GM12878 (cell line): ENCODE measurements around the gene LDLRAD3. TPM values are rescaled to one million over a fixed set of nuclear protein-coding genes. Genes with fewer than 3 reads are reported as not detected.

Experiments
- ATAC-seq: fragments of 200-7000 bp; cut with Tn5 transposase; 3 replicates; pipeline ENCODE4 v1.9.1; 2020; ENCODE audit warnings: mild to moderate bottlenecking, moderate library complexity
- BruUV-seq: library from RNA; stranded (reverse); fragments of 400-500 nt; replicated peaks from 2 replicates; lab custom pipeline; 2021; lab: Mats Ljungman, UMichigan
- CTCF ChIA-PET: fragments of 300-600 bp; sonication (Branson Sonifier 250); formaldehyde crosslinking; extraction: SDS; loops from one replicate; lab custom pipeline; 2021; ENCODE audit warnings: inconsistent platforms; lab: Yijun Ruan, JAX
- POLR2A ChIA-PET: fragments of 350-600 bp; formaldehyde crosslinking; extraction: SDS; loops from one replicate; lab custom pipeline; 2021; ENCODE audit warnings: inconsistent platforms; lab: Charles Lee
- RAD21 ChIA-PET: fragments of 300-600 bp; sonication (Branson Sonifier 250); formaldehyde crosslinking; loops from one replicate; lab custom pipeline; 2023; ENCODE audit warnings: antibody characterized with exemption; ENCODE audit not compliant: unreplicated experiment; lab: Charles Lee
- SMC1A ChIA-PET: fragments of 300-600 bp; sonication (Branson Sonifier 250); formaldehyde crosslinking; loops from one replicate; lab custom pipeline; 2023; ENCODE audit not compliant: unreplicated experiment, uncharacterized antibody; lab: Charles Lee
- DNase-seq: peaks from one replicate; pipeline ENCODE4 v3.0.0-alpha.2; 2011; ENCODE audit warnings: low read depth, low spot score
- FAIRE-seq: peaks from 3 replicates; lab custom pipeline; 2011; peaks lifted over from hg19 to GRCh38; lab: Jason Lieb, UNC
- H2AFZ ChIP-seq: 2 replicates; pipeline ENCODE4 v1.6.0; 2011; ENCODE audit warnings: low read depth, low read length, control low read depth; ENCODE audit not compliant: control insufficient read depth
- H3K27ac ChIP-seq: 2 replicates; pipeline ENCODE4 v1.5.1; 2011; ENCODE audit warnings: control low read depth; ENCODE audit not compliant: control insufficient read depth, insufficient read depth
- H3K27me3 ChIP-seq, 2 experiments: replicated peaks in 1 of 2; 2 replicates each; pipeline versions ENCODE4 v1.6.0 to v1.6.1; 2011; ENCODE audit warnings: low read length in 1 of 2; ENCODE audit not compliant: control insufficient read depth in 2 of 2, insufficient read depth in 2 of 2
- H3K36me3 ChIP-seq, 2 experiments: 2 replicates each; pipeline ENCODE4 v1.5.1; 2011; ENCODE audit warnings: low read length in 1 of 2; ENCODE audit not compliant: control insufficient read depth in 2 of 2, insufficient read depth in 2 of 2
- H3K4me1 ChIP-seq: 2 replicates; pipeline ENCODE4 v1.6.1; 2011; ENCODE audit warnings: mild to moderate bottlenecking, low read length, moderate library complexity, mixed read lengths; ENCODE audit not compliant: control insufficient read depth, insufficient read depth
- H3K4me2 ChIP-seq: 2 replicates; pipeline ENCODE4 v1.6.0; 2011; ENCODE audit warnings: control low read depth; ENCODE audit not compliant: control insufficient read depth, insufficient read depth
- H3K4me3 ChIP-seq: fragments of 200-600 bp; sonication (generic); 2 replicates; pipeline ENCODE4 v1.5.1; 2016
- H3K79me2 ChIP-seq: 2 replicates; pipeline ENCODE4 v1.6.0; 2011; ENCODE audit warnings: low read length; ENCODE audit not compliant: control insufficient read depth, insufficient read depth
- H3K9ac ChIP-seq: 2 replicates; pipeline ENCODE4 v1.8.0; 2011; ENCODE audit warnings: low read length, control low read depth, mixed read lengths; ENCODE audit not compliant: control insufficient read depth, insufficient read depth
- H3K9me3 ChIP-seq: replicated peaks from 3 replicates; pipeline ENCODE4 v1.5.1; 2011; ENCODE audit warnings: mild to moderate bottlenecking, low read length; ENCODE audit not compliant: control insufficient read depth, insufficient read depth
- H4K20me1 ChIP-seq: 2 replicates; pipeline ENCODE4 v1.6.0; 2011; ENCODE audit not compliant: control insufficient read depth, insufficient read depth
- CREM ChIP-seq: IDR thresholded peaks from 2 replicates; pipeline ENCODE4 v1.6.1; 2014; ENCODE audit warnings: antibody characterized with exemption, low read depth
- FOXK2 ChIP-seq: fragments of 450-650 bp; IDR thresholded peaks from 2 replicates; pipeline ENCODE4 v1.6.1; 2017; ENCODE audit warnings: mild to moderate bottlenecking, moderate library complexity
- IKZF1 ChIP-seq: fragments of 450-650 bp; conservative IDR thresholded peaks from 2 replicates; pipeline ENCODE4 v1.6.1; 2017; ENCODE audit warnings: antibody characterized with exemption, mild to moderate bottlenecking
- LARP7 ChIP-seq: fragments of 450-650 bp; IDR thresholded peaks from 2 replicates; pipeline ENCODE4 v1.6.1; 2017; ENCODE audit warnings: mild to moderate bottlenecking
- MEF2A ChIP-seq: IDR thresholded peaks from 2 replicates; pipeline ENCODE4 v1.6.1; 2011; ENCODE audit warnings: low read depth, mild to moderate bottlenecking, low read length, moderate library complexity; ENCODE audit not compliant: insufficient read depth
- MXI1 ChIP-seq: fragments of 150-350 bp; IDR thresholded peaks from 2 replicates; pipeline ENCODE4 v1.6.1; 2011; ENCODE audit warnings: low read depth, mild to moderate bottlenecking, inconsistent platforms, low read length, improper control_type of control experiment
- NFIC ChIP-seq: IDR thresholded peaks from 2 replicates; pipeline ENCODE4 v1.6.1; 2012; ENCODE audit warnings: low read depth, mild to moderate bottlenecking, inconsistent platforms, low read length, moderate library complexity
- NFXL1 ChIP-seq: fragments of 450-650 bp; IDR thresholded peaks from 2 replicates; pipeline ENCODE4 v1.6.1; 2017; ENCODE audit warnings: antibody characterized with exemption, mild to moderate bottlenecking, borderline replicate concordance
- NR2C1 ChIP-seq: fragments of 450-650 bp; IDR thresholded peaks from 2 replicates; pipeline ENCODE4 v1.6.1; 2017; ENCODE audit warnings: antibody characterized with exemption, mild to moderate bottlenecking, moderate library complexity
- NR2F1 ChIP-seq: fragments of 450-650 bp; conservative IDR thresholded peaks from 2 replicates; pipeline ENCODE4 v1.6.1; 2017; ENCODE audit warnings: mild to moderate bottlenecking
- PAX5 ChIP-seq: IDR thresholded peaks from 2 replicates; pipeline ENCODE4 v1.6.1; 2011; ENCODE audit warnings: low read depth, low read length, borderline replicate concordance
- POLR2AphosphoS2 ChIP-seq: IDR thresholded peaks from 2 replicates; pipeline ENCODE4 v1.6.1; 2011; ENCODE audit warnings: low read depth, mild to moderate bottlenecking, low read length, improper control_type of control experiment, moderate library complexity
- SMAD5 ChIP-seq: IDR thresholded peaks from 2 replicates; pipeline ENCODE4 v1.6.1; 2016; ENCODE audit warnings: antibody characterized with exemption, low read depth
- SMARCA5 ChIP-seq: fragments of 450-650 bp; IDR thresholded peaks from 2 replicates; pipeline ENCODE4 v1.6.1; 2017; ENCODE audit warnings: mild to moderate bottlenecking
- SPI1 ChIP-seq: IDR thresholded peaks from 2 replicates; pipeline ENCODE4 v1.6.1; 2011; ENCODE audit warnings: low read depth, mild to moderate bottlenecking, low read length, moderate library complexity, borderline replicate concordance; ENCODE audit not compliant: insufficient read depth
- USF1 ChIP-seq: IDR thresholded peaks from 2 replicates; pipeline ENCODE4 v1.6.1; 2011; ENCODE audit warnings: borderline replicate concordance, low read depth, mild to moderate bottlenecking, moderate library complexity, mixed read lengths, low read length; ENCODE audit not compliant: insufficient read depth; ENCODE audit errors: extremely low read length
- ZNF622 ChIP-seq: fragments of 450-650 bp; IDR thresholded peaks from 2 replicates; pipeline ENCODE4 v1.6.1; 2017; ENCODE audit warnings: mild to moderate bottlenecking, inconsistent platforms
- ZSCAN29 ChIP-seq: fragments of 450-650 bp; IDR thresholded peaks from 2 replicates; pipeline ENCODE4 v1.6.1; 2017; ENCODE audit warnings: mild to moderate bottlenecking, moderate library complexity
- WGBS: methylation state at CpG from one replicate; pipeline ENCODE4 v1.1.6; 2016; ENCODE audit warnings: low lambda C conversion rate; ENCODE audit not compliant: insufficient replicate concordance, insufficient coverage; ENCODE audit errors: missing lambda C conversion rate; 5-methylcytosine and 5-hydroxymethylcytosine counted together
- in situ Hi-C: fragments of 300-500 bp; cut with MboI; formaldehyde crosslinking; loops from 9 replicates; pipeline ENCODE4 v1.14.3; 2018; ENCODE audit warnings: mixed read lengths
- intact Hi-C: fragments of 100-400 bp; cut with micrococcal nuclease; formaldehyde crosslinking; loops from one replicate; pipeline ENCODE4 v1.14.2; 2022; ENCODE audit not compliant: unreplicated experiment
- polyA plus RNA-seq, 11 experiments: library from polyadenylated mRNA; depleted of rRNA in 4 of 11; unstranded in 6 of 11; stranded (reverse) in 5 of 11; fragments of >200 nt; fragmentation: Nextera tagmentation in 4 of 11; fragmentation: Illumina TruSeq in 1 of 11; extraction: Ambion mirVana in 4 of 11; extraction: Trizol in 1 of 11; gene quantifications; 1 replicate in 1 of 11; 2 replicates in 10 of 11; pipeline versions ENCODE4 v1.2.1 to v1.2.3, GENCODE V29; 2011 to 2016; ENCODE audit warnings: inconsistent platforms in 2 of 11, missing spikeins in 2 of 11, low read depth in 1 of 11
- total RNA-seq, 4 experiments: library from RNA; depleted of rRNA in 3 of 4; stranded (reverse); fragments of >200 nt in 3 of 4; fragmentation: Illumina TruSeq in 1 of 4; extraction: Trizol in 1 of 4; gene quantifications; 2 replicates each; pipeline versions ENCODE4 v1.2.1 to v1.2.3, GENCODE V29; 2013 to 2021

The LDLRAD3 gene
- total and polyA plus RNA-seq, 10 of the 15 experiments (the other 5 are each of a cell fraction or from before 2014, with no cell fraction given) = 2.5 to 17.2 (median 10.7) TPM

- H3K4me3 ChIP-seq = no peak overlapping the region
- DNase-seq (no peak), FAIRE-seq (no peak), ATAC-seq (no peak)
- POLR2A ChIA-PET = no interaction called here
- H3K4me1 ChIP-seq = no peaks in the 10 kb centered on the region
- no peaks in the 10 kb centered on the region for H3K9me3 ChIP-seq
- SMC1A ChIA-PET = interaction anchor here (1.2 kb wide), 1 partner anchor 226 kb away, joined by 3 read pairs; no protein-coding TSS in a partner anchor
- H3K27ac ChIP-seq = no peak overlapping the region
- WGBS = 72% methylated on average over 13 of the region's 14 CpGs
- H3K36me3 ChIP-seq = no peaks in the 10 kb centered on the region
- BruUV-seq = no TSS peak
- H3K9ac ChIP-seq = no peak overlapping the region
- in situ Hi-C loops (no loop called here), intact Hi-C loops (no loop called here)
- no peak overlapping the region for H2AFZ ChIP-seq
- H3K27me3 ChIP-seq = peaks cover 0 to 3% of the 10 kb centered on the region in 2 experiments; a peak in 1 of 4 replicates
- RAD21 ChIA-PET = no interaction called here
- H3K79me2 ChIP-seq = no peaks in the 10 kb centered on the region
- no peaks in the 10 kb centered on the region for H4K20me1 ChIP-seq
- CTCF ChIA-PET = no interaction called here
- no peak overlapping the region for H3K4me2 ChIP-seq
- TF ChIP-seq FOXK2 = no peak
- TF ChIP-seq MEF2A = no peak
- TF ChIP-seq NR2C1 = no peak
- no peak for TF ChIP-seq CREM
- no peak for TF ChIP-seq MXI1
- no peak for TF ChIP-seq NFIC
- no peak for TF ChIP-seq USF1
- no peak for TF ChIP-seq IKZF1
- no peak for TF ChIP-seq PAX5
- TF ChIP-seq LARP7 = no peak
- TF ChIP-seq POLR2AphosphoS2 = no peak
- no peak for TF ChIP-seq NFXL1
- no peak for TF ChIP-seq SPI1
- no peak for TF ChIP-seq NR2F1
- no peak for TF ChIP-seq ZSCAN29
- TF ChIP-seq SMARCA5 = no peak
- no peak for TF ChIP-seq ZNF622
- no peak for TF ChIP-seq SMAD5
These were observed 71.2 kb downstream of the LDLRAD3 start for GRCh38 chr11:36014898-36015665.
